Right atrium auricular region (tissue), 2 donors: ENCODE results near the gene C3orf52. TPM values are rescaled to one million over a fixed set of nuclear protein-coding genes. Genes with fewer than 3 reads are reported as not detected.

ENCODE experiments used
- DNase-seq: peaks from one replicate; pipeline ENCODE4 v3.0.0-alpha.2; 2019; ENCODE audit warnings: low spot score
- H3K27ac ChIP-seq, 2 donors: fragments of 200-600 bp; sonication (generic); 1 replicate in 1 of 2; 2 replicates in 1 of 2; pipeline ENCODE4 v1.5.1; 2016 to 2019
- H3K27me3 ChIP-seq, 2 donors: fragments of 200-600 bp; sonication (generic); one replicate each; pipeline versions ENCODE4 v1.5.1 to v1.6.0; 2017 to 2019
- H3K36me3 ChIP-seq: fragments of 200-600 bp; sonication (generic); one replicate; pipeline ENCODE4 v1.5.1; 2016
- H3K4me1 ChIP-seq, 2 donors: fragments of 200-600 bp; sonication (generic); one replicate each; pipeline versions ENCODE4 v1.5.1 to v1.6.0; 2017 to 2019
- H3K4me3 ChIP-seq, 2 donors: fragments of 200-600 bp; sonication (generic); 1 replicate in 1 of 2; 2 replicates in 1 of 2; pipeline ENCODE4 v1.5.1; 2017 to 2019; ENCODE audit warnings: mild to moderate bottlenecking in 1 of 2, moderate library complexity in 1 of 2
- H3K9me3 ChIP-seq, 2 donors: fragments of 200-600 bp; sonication (generic); one replicate each; pipeline ENCODE4 v1.5.1; 2019
- total RNA-seq, 2 donors: library from RNA; depleted of rRNA; stranded (reverse); fragments of >200 nt; gene quantifications; one replicate each; pipeline ENCODE4 v1.1.0, GENCODE V29; 2016
- TF ChIP-seq, protein P1 (sequence below), 2 donors: fragments of 200-600 bp; sonication (generic); IDR thresholded peaks; one replicate each; pipeline ENCODE4 v1.5.1; 2019; ENCODE audit warnings: antibody characterized with exemption in 2 of 2

C3orf52 gene
- total RNA-seq, 2 donors from 2014 or later = 1.5 to 1.8 TPM

DNA sequence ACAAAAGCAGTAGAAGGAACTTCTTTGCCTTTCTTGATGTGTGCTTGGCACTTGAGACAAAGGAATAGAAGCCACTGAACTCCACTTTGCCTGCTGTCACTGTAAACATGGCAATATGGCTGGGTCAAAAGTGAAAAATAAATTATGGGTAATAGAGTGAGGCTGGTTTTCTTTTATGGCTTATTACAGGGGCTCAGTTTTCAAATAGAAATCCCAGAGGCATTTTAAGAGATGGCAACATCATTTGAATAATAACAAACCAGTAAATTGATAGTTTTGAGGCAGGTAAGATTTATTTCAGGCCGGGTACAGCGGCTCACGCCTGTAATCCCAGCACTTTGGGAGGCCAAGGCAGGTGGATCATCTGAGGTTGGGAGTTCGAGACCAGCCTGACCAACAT lies 2.8 kb downstream of the C3orf52 start:
- Histone ChIP-seq H3K4me3 (no peak overlapping the region), H3K4me1 (peaks cover 0 to 36% of the 10 kb centered on the region in 2 donors), H3K36me3 (no peaks in the 10 kb centered on the region), H3K27ac (no peak overlapping the region), H3K9me3 (no peaks in the 10 kb centered on the region), H3K27me3 (no peaks in the 10 kb centered on the region)
- no peak for DNase-seq
- TF ChIP-seq, protein P1, sequence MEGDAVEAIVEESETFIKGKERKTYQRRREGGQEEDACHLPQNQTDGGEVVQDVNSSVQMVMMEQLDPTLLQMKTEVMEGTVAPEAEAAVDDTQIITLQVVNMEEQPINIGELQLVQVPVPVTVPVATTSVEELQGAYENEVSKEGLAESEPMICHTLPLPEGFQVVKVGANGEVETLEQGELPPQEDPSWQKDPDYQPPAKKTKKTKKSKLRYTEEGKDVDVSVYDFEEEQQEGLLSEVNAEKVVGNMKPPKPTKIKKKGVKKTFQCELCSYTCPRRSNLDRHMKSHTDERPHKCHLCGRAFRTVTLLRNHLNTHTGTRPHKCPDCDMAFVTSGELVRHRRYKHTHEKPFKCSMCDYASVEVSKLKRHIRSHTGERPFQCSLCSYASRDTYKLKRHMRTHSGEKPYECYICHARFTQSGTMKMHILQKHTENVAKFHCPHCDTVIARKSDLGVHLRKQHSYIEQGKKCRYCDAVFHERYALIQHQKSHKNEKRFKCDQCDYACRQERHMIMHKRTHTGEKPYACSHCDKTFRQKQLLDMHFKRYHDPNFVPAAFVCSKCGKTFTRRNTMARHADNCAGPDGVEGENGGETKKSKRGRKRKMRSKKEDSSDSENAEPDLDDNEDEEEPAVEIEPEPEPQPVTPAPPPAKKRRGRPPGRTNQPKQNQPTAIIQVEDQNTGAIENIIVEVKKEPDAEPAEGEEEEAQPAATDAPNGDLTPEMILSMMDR (IDR thresholded peaks at IDR 0.05) = no peak

GRCh38 chr3:112089956-112090886 lies 4.0 kb downstream of the C3orf52 start:
- TF ChIP-seq, protein P1 (IDR thresholded peaks at IDR 0.05) = no peak
- no peaks in the 10 kb centered on the region for H3K27me3 ChIP-seq
- H3K27ac ChIP-seq = no peak overlapping the region

DNA sequence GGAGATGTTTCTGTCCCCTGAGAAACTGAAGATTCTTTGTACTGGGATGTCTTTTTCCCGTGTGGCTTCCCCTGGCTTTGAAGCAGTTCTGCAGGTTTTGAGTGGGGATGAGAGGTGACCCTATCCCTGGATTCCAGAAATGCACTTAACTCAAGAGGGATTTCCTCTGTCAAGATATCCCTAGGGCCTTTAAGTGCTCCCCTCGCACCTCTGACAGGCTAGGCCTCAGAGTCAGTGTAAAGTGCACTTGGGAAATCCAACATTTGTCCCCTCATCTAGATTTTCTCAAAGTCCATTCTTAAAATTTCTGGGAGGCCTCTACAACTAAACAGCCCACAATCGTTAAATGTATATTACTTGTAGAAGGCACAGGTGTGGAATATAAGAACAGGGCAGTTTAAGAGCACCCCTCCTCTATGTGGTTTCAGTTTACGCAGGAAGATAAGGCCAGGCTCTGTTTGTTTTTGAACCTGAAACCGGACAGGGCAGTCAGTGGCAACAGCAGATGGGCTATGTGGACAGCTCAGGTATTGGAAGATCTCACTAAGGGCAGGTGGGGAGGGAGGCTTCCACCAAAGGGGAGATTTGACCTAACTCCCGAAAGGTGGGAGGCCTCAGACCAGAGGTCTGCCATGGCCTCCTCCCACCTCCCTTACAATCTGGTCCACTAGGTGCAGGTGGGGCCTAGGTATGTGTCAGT lies 4.8 kb downstream of the C3orf52 start:
- no peaks in the 10 kb centered on the region for H3K27me3 ChIP-seq
- no peak for DNase-seq
- no peaks in the 10 kb centered on the region for H3K36me3 ChIP-seq
- no peak overlapping the region for H3K4me3 ChIP-seq
- H3K9me3 ChIP-seq = no peaks in the 10 kb centered on the region
- H3K4me1 ChIP-seq = peaks cover 0 to 32% of the 10 kb centered on the region in 2 donors
- TF ChIP-seq, protein P1 (IDR thresholded peaks at IDR 0.05) = no peak
- no peak overlapping the region for H3K27ac ChIP-seq

More at GRCh38 chr3:112089956-112090886, 4.0 kb downstream of the C3orf52 start:
- no peak for DNase-seq
- Histone ChIP-seq H3K4me3 (no peak overlapping the region), H3K4me1 (peaks cover 0 to 36% of the 10 kb centered on the region in 2 donors), H3K9me3 (no peaks in the 10 kb centered on the region), H3K36me3 (no peaks in the 10 kb centered on the region)

- DNase-seq = no peak
- Histone ChIP-seq H3K9me3 (no peaks in the 10 kb centered on the region), H3K27me3 (no peaks in the 10 kb centered on the region), H3K27ac (peak overlapping the region in 1 of 2 donors; percentile 13), H3K4me1 (peaks cover 0 to 20% of the 10 kb centered on the region in 2 donors), H3K4me3 (no peak overlapping the region), H3K36me3 (no peaks in the 10 kb centered on the region)
- TF ChIP-seq, protein P1 (IDR thresholded peaks at IDR 0.05) = no peak
Observed at GRCh38 chr3:112092496-112093179, 6.4 kb downstream of the C3orf52 start.

DNA sequence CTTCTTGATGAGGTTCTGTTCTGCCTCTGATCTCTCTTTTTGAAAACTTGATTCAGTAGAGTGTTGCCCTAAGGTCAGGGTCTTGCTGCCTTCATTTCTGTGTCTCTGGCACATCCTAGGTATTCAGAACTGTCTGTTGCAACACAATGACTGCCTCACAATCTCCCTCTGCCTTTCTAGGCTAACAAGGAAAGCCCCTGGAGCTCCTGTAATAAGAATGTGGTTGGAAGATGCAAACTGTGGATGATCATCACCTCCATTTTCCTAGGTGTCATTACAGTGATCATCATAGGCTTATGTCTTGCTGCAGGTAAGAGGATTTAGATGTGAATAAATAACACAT lies 7.0 kb downstream of the C3orf52 start:
- TF ChIP-seq, protein P1 (IDR thresholded peaks at IDR 0.05) = no peak
- no peak overlapping the region for H3K4me3 ChIP-seq

More for the DNA sequence above, 7.0 kb downstream of the C3orf52 start:
- Histone ChIP-seq H3K4me1 (peaks cover 0 to 20% of the 10 kb centered on the region in 2 donors), H3K27ac (peak overlapping the region in 1 of 2 donors; percentile 13), H3K36me3 (no peaks in the 10 kb centered on the region), H3K9me3 (no peaks in the 10 kb centered on the region), H3K27me3 (no peaks in the 10 kb centered on the region)
- no peak for DNase-seq
